H1 (cell line): ENCODE data around the gene ZNF619. TPM values are rescaled to one million over a fixed set of nuclear protein-coding genes. Genes with fewer than 3 reads are reported as not detected.

Experiments used
- CHD2 ChIP-seq: IDR thresholded peaks from 2 replicates; pipeline ENCODE4 v1.6.1; 2012; ENCODE audit warnings: low read length, improper control_type of control experiment
- CHD7 ChIP-seq: fragments of 300-600 bp; sonication (generic); IDR thresholded peaks from 2 replicates; pipeline ENCODE4 v1.7.1; 2012; ENCODE audit warnings: low read length, moderate library complexity, mild to moderate bottlenecking, inconsistent platforms; ENCODE audit not compliant: insufficient replicate concordance
- FOSL1 ChIP-seq: IDR thresholded peaks from 2 replicates; pipeline ENCODE4 v1.6.1; 2011; ENCODE audit warnings: mild to moderate bottlenecking, low read depth, low read length, moderate library complexity; ENCODE audit not compliant: insufficient read depth
- MAFK ChIP-seq: IDR thresholded peaks from 2 replicates; pipeline ENCODE4 v1.6.1; 2012; ENCODE audit warnings: low read depth, mild to moderate bottlenecking, improper control_type of control experiment, low read length
- MAX ChIP-seq: IDR thresholded peaks from 2 replicates; pipeline ENCODE4 v1.6.1; 2012; ENCODE audit warnings: inconsistent platforms
- RAD21 ChIP-seq, 2 experiments: IDR thresholded peaks in 1 of 2; conservative IDR thresholded peaks in 1 of 2; 2 replicates each; pipeline ENCODE4 v1.6.1; 2011; ENCODE audit warnings: low read depth in 2 of 2, low read length in 2 of 2, improper control_type of control experiment in 1 of 2, inconsistent platforms in 1 of 2, mild to moderate bottlenecking in 1 of 2, moderate library complexity in 1 of 2
- RNF2 ChIP-seq: fragments of 200-900, 300-1000 bp; sonication (generic); IDR thresholded peaks from 2 replicates; pipeline ENCODE4 v1.7.1; 2016; ENCODE audit warnings: borderline replicate concordance, low read depth, mild to moderate bottlenecking, antibody characterized with exemption, low read length; ENCODE audit not compliant: poor library complexity, severe bottlenecking; ENCODE audit errors: missing control alignments
- SP2 ChIP-seq: IDR thresholded peaks from 2 replicates; pipeline ENCODE4 v1.6.1; 2012; ENCODE audit warnings: mild to moderate bottlenecking, low read length, inconsistent platforms
- SUZ12 ChIP-seq: fragments of 200-600 bp; sonication (generic); IDR thresholded peaks from 2 replicates; pipeline ENCODE4 v1.6.1; 2012; ENCODE audit warnings: mild to moderate bottlenecking, inconsistent platforms, low read length, moderate library complexity, mixed read lengths
- polyA plus RNA-seq, 7 experiments: library from polyadenylated mRNA; depleted of rRNA in 3 of 7; stranded (reverse) in 5 of 7; unstranded in 2 of 7; fragments of >200 nt in 5 of 7; fragments of 200-250 nt in 2 of 7; gene quantifications; 1 replicate in 5 of 7; 2 replicates in 1 of 7; 4 replicates in 1 of 7; pipeline versions ENCODE4 v1.2.1 to v1.2.3, GENCODE V29; 2011 to 2013; ENCODE audit warnings: missing spikeins in 2 of 7, mixed read lengths in 2 of 7
- total RNA-seq: library from RNA; stranded (reverse); fragmentation: NEBNext Ultra II Directional; extraction: Animal tissue kit (Norgen Biotek cat#: 25700); gene quantifications from 2 replicates; pipeline ENCODE4 v1.2.1, GENCODE V29; 2021

The ZNF619 gene
- total and polyA plus RNA-seq, 2 of the 8 experiments (the other 6 are each of a cell fraction or from before 2014, with no cell fraction given) = 2.3 to 8.2 TPM

GRCh38 chr3:40452876-40453730, 23.8 kb upstream of the ZNF619 start (continued):
- TF ChIP-seq CHD7 = no peak
- no peak for TF ChIP-seq SUZ12
- no peak for TF ChIP-seq MAFK
- TF ChIP-seq FOSL1 = no peak
- no peak for TF ChIP-seq RNF2
- TF ChIP-seq RAD21 (IDR thresholded peaks at IDR 0.05 in 1 of 2, conservative IDR thresholded peaks at IDR 0.05 in 1 of 2; ENCODE audit: low read depth in 2 of 2, low read length in 2 of 2) = peak; percentile 33 to 49
- TF ChIP-seq SP2 = no peak
- TF ChIP-seq MAX = peak; percentile 56
- no peak; the same call in 1 of the 2 replicates for TF ChIP-seq CHD2
